ENCODE data around the gene GOLGA6L7. TPM values are rescaled to one million over a fixed set of nuclear protein-coding genes. Genes with fewer than 3 reads are reported as not detected.
"Not testable (repeated sequence)": the region's sequence is repeated elsewhere in the genome, so short reads cannot be mapped to it uniquely, and the experiment has no call there.

Gene GOLGA6L7
- not detected for total RNA-seq

- not testable (repeated sequence) for DNase-seq
Measured at GRCh38 chr15:28848521-28848920, at the start of gene GOLGA6L7. GOLGA6L7 (minus strand) TSS chr15:28848644; CDS start chr15:28848549, 95 bp downstream.

- DNase-seq: no peak
Measured at GRCh38 chr15:28897861-28898585, 49.6 kb upstream of the GOLGA6L7 start.

- DNase-seq: no peak
Measured at GRCh38 chr15:28896951-28897350, 48.5 kb upstream of the GOLGA6L7 start.

GRCh38 chr15:28895566-28895965 is 47.1 kb upstream of the GOLGA6L7 start:
- no peak for DNase-seq

GRCh38 chr15:28895146-28895545 is 46.7 kb upstream of the GOLGA6L7 start:
- DNase-seq: no peak

- DNase-seq: no peak
Measured at GRCh38 chr15:28894631-28895030, 46.2 kb upstream of the GOLGA6L7 start.

- DNase-seq: no peak
Measured at GRCh38 chr15:28892789-28893610, 44.6 kb upstream of the GOLGA6L7 start.

GRCh38 chr15:28891588-28891987 is 43.1 kb upstream of the GOLGA6L7 start:
- no peak for DNase-seq

- DNase-seq: no peak
Measured at GRCh38 chr15:28890711-28891495, 42.5 kb upstream of the GOLGA6L7 start.

GRCh38 chr15:28890291-28890690 is 41.8 kb upstream of the GOLGA6L7 start:
- not testable (repeated sequence) for DNase-seq

- not testable (repeated sequence) for DNase-seq
Measured at GRCh38 chr15:28889871-28890270, 41.4 kb upstream of the GOLGA6L7 start.

- DNase-seq: no peak
Measured at GRCh38 chr15:28889346-28889745, 40.9 kb upstream of the GOLGA6L7 start.

GRCh38 chr15:28888900-28889299 is 40.5 kb upstream of the GOLGA6L7 start:
- DNase-seq: no peak

GRCh38 chr15:28888302-28888894 is 40.0 kb upstream of the GOLGA6L7 start:
- DNase-seq: no peak

- no peak for DNase-seq
Measured at GRCh38 chr15:28887339-28888174, 39.1 kb upstream of the GOLGA6L7 start.

GRCh38 chr15:28886431-28887338 is 38.2 kb upstream of the GOLGA6L7 start:
- DNase-seq: no peak

- DNase-seq: peak; percentile 20
Measured at GRCh38 chr15:28885630-28886430, 37.4 kb upstream of the GOLGA6L7 start, which contains the start of gene APBA2. APBA2 (plus strand) TSS chr15:28885974; CDS start chr15:29053885, 167,911 bp downstream.

GRCh38 chr15:28885128-28885629 is 36.7 kb upstream of the GOLGA6L7 start:
- DNase-seq: no peak

- DNase-seq: no peak
Measured at GRCh38 chr15:28884151-28884940, 35.9 kb upstream of the GOLGA6L7 start.

Data from effector CD4-positive, alpha-beta T cell (primary cell).